Large intestine (tissue), 3 donors: Measurements from ENCODE around the gene RUNDC3A. TPM values are rescaled to one million over a fixed set of nuclear protein-coding genes. Genes with fewer than 3 reads are reported as not detected.

ENCODE experiments used
- DNase-seq, 2 donors: peaks; one replicate each; pipeline versions ENCODE4 v3.0.0 to v3.0.0-alpha.2; 2013
- H3K27ac ChIP-seq: one replicate; pipeline ENCODE4 v1.5.1; 2013; ENCODE audit warnings: low read length
- H3K27me3 ChIP-seq: 2 replicates; pipeline ENCODE4 v1.6.1; 2013; ENCODE audit warnings: low read length; ENCODE audit not compliant: control insufficient read depth, insufficient read depth
- H3K36me3 ChIP-seq: 2 replicates; pipeline ENCODE4 v1.6.1; 2013; ENCODE audit warnings: low read length; ENCODE audit not compliant: control insufficient read depth, insufficient read depth
- H3K4me1 ChIP-seq: one replicate; pipeline ENCODE4 v1.6.1; 2013; ENCODE audit warnings: low read length; ENCODE audit not compliant: control insufficient read depth, insufficient read depth
- H3K4me3 ChIP-seq: one replicate; pipeline ENCODE4 v1.5.1; 2013; ENCODE audit warnings: low read length
- H3K9me3 ChIP-seq: one replicate; pipeline ENCODE4 v1.6.1; 2013; ENCODE audit warnings: mild to moderate bottlenecking, low read depth, low read length, moderate library complexity; ENCODE audit not compliant: control insufficient read depth
- WGBS: methylation state at CpG from one replicate; pipeline ENCODE4 v1.1.5; 2013; ENCODE audit warnings: low lambda C conversion rate; ENCODE audit not compliant: insufficient coverage; 5-methylcytosine and 5-hydroxymethylcytosine counted together
- polyA plus RNA-seq: library from polyadenylated mRNA; unstranded; fragments of 120-200 nt; gene quantifications from one replicate; pipeline ENCODE4 v1.2.1, GENCODE V29; 2013

RUNDC3A gene
- polyA plus RNA-seq, 1 donor: 17.2 TPM

GRCh38 chr17:44310609-44311376 lies 2.4 kb downstream of the RUNDC3A start:
- H3K36me3 ChIP-seq: no peaks in the 10 kb centered on the region

GRCh38 chr17:44311562-44312181 lies 3.3 kb downstream of the RUNDC3A start:
- Histone ChIP-seq H3K27me3 (peaks cover 42% of the 10 kb centered on the region), H3K27ac (no peak overlapping the region), H3K36me3 (no peaks in the 10 kb centered on the region), H3K4me3 (no peak overlapping the region), H3K9me3 (no peaks in the 10 kb centered on the region), H3K4me1 (peaks cover 23% of the 10 kb centered on the region)
- no CpG with 5 or more reads among the region's 5 CpGs for WGBS
- no peak for DNase-seq

More at GRCh38 chr17:44310609-44311376, 2.4 kb downstream of the RUNDC3A start:
- WGBS: no CpG with 5 or more reads among the region's 10 CpGs
- Histone ChIP-seq H3K4me3 (no peak overlapping the region), H3K9me3 (no peaks in the 10 kb centered on the region), H3K27me3 (peaks cover 34% of the 10 kb centered on the region), H3K27ac (no peak overlapping the region), H3K4me1 (peaks cover 20% of the 10 kb centered on the region)
- DNase-seq: no peak

- H3K27me3 ChIP-seq: peaks cover 42% of the 10 kb centered on the region
- peaks cover 22% of the 10 kb centered on the region for H3K4me1 ChIP-seq
- peak in 1 of 2 donors; percentile 76 for DNase-seq
- no peaks in the 10 kb centered on the region for H3K36me3 ChIP-seq
- no peak overlapping the region for H3K27ac ChIP-seq
- no peak overlapping the region for H3K4me3 ChIP-seq
- no peaks in the 10 kb centered on the region for H3K9me3 ChIP-seq
- WGBS: no CpG with 5 or more reads among the region's 17 CpGs
Observed at GRCh38 chr17:44312396-44313104, 4.1 kb downstream of the RUNDC3A start.

- no peak for DNase-seq
- WGBS: no CpG with 5 or more reads among the region's 7 CpGs
- H3K4me1 ChIP-seq: peaks cover 14% of the 10 kb centered on the region
- H3K27ac ChIP-seq: no peak overlapping the region
- H3K9me3 ChIP-seq: no peaks in the 10 kb centered on the region
- H3K27me3 ChIP-seq: peaks cover 43% of the 10 kb centered on the region
- H3K36me3 ChIP-seq: no peaks in the 10 kb centered on the region
- H3K4me3 ChIP-seq: no peak overlapping the region
Observed at GRCh38 chr17:44314031-44314430, 5.6 kb downstream of the RUNDC3A start.

GRCh38 chr17:44314524-44314868 lies 6.1 kb downstream of the RUNDC3A start:
- Histone ChIP-seq H3K4me3 (no peak overlapping the region), H3K27me3 (peaks cover 41% of the 10 kb centered on the region)
- no peak for DNase-seq

GRCh38 chr17:44314869-44315661 lies 6.7 kb downstream of the RUNDC3A start:
- Histone ChIP-seq H3K9me3 (no peaks in the 10 kb centered on the region), H3K27me3 (peaks cover 41% of the 10 kb centered on the region), H3K36me3 (peaks cover 9% of the 10 kb centered on the region), H3K4me3 (no peak overlapping the region), H3K4me1 (peaks cover 9% of the 10 kb centered on the region), H3K27ac (no peak overlapping the region)
- WGBS: no CpG with 5 or more reads among the region's 81 CpGs
- DNase-seq: peak in 1 of 2 donors; percentile 33

More at GRCh38 chr17:44314524-44314868, 6.1 kb downstream of the RUNDC3A start:
- no CpG with 5 or more reads among the region's 11 CpGs for WGBS
- peaks cover 3% of the 10 kb centered on the region for H3K36me3 ChIP-seq
- no peak overlapping the region for H3K27ac ChIP-seq
- peaks cover 10% of the 10 kb centered on the region for H3K4me1 ChIP-seq
- no peaks in the 10 kb centered on the region for H3K9me3 ChIP-seq

- Histone ChIP-seq H3K4me3 (no peak overlapping the region), H3K36me3 (peaks cover 18% of the 10 kb centered on the region)
Observed at GRCh38 chr17:44315760-44316731, 7.6 kb downstream of the RUNDC3A start.

GRCh38 chr17:44317545-44317944 lies 9.1 kb downstream of the RUNDC3A start:
- peaks cover 41% of the 10 kb centered on the region for H3K27me3 ChIP-seq
- peaks cover 9% of the 10 kb centered on the region for H3K4me1 ChIP-seq
- no peak for DNase-seq
- H3K27ac ChIP-seq: no peak overlapping the region
- H3K4me3 ChIP-seq: no peak overlapping the region
- no peaks in the 10 kb centered on the region for H3K9me3 ChIP-seq
- WGBS: no CpG with 5 or more reads among the region's 6 CpGs
- peaks cover 32% of the 10 kb centered on the region for H3K36me3 ChIP-seq

More at GRCh38 chr17:44315760-44316731, 7.6 kb downstream of the RUNDC3A start:
- no peaks in the 10 kb centered on the region for H3K9me3 ChIP-seq
- H3K27ac ChIP-seq: no peak overlapping the region
- DNase-seq: no peak
- 20% methylated on average over 9 of the region's 38 CpGs for WGBS
- peaks cover 9% of the 10 kb centered on the region for H3K4me1 ChIP-seq
- peaks cover 41% of the 10 kb centered on the region for H3K27me3 ChIP-seq

- no peaks in the 10 kb centered on the region for H3K9me3 ChIP-seq
- no CpG with 5 or more reads among the region's 15 CpGs for WGBS
Observed at GRCh38 chr17:44318077-44318892, 9.9 kb downstream of the RUNDC3A start.

More at GRCh38 chr17:44318077-44318892, 9.9 kb downstream of the RUNDC3A start:
- DNase-seq: no peak
- Histone ChIP-seq H3K4me3 (no peak overlapping the region), H3K4me1 (peaks cover 8% of the 10 kb centered on the region), H3K27ac (no peak overlapping the region), H3K36me3 (peaks cover 33% of the 10 kb centered on the region), H3K27me3 (peaks cover 41% of the 10 kb centered on the region)
